Measurements from ENCODE around the gene LPGAT1.
A peak's percentile ranks its signal among the peaks of the same experiment; 100 is the strongest.
"Not testable (repeated sequence)": the region's sequence is repeated elsewhere in the genome, so short reads cannot be mapped to it uniquely, and the experiment has no call there.

LPGAT1 gene

DNA sequence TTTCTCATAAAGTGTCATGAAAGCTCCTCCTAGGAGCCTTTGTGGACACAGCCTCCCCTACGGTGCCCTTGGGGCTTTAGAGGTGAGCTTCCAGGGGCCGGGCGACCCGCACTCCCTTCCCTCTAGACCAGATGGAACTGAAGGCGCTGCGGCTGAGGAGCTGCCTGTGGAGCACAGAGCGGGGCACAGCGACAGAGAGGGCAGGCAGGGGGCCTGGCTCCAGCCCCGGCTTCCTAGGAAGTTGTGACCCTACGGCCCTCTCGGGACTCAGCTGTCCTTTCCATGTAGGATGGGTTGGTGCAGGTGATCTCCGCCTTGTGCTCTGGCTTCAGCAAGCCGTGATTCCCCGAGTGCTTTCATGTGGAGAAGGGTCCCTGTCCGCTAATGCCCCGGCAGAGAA, 131.5 kb downstream of the LPGAT1 start:
- no peak for DNase-seq

DNA sequence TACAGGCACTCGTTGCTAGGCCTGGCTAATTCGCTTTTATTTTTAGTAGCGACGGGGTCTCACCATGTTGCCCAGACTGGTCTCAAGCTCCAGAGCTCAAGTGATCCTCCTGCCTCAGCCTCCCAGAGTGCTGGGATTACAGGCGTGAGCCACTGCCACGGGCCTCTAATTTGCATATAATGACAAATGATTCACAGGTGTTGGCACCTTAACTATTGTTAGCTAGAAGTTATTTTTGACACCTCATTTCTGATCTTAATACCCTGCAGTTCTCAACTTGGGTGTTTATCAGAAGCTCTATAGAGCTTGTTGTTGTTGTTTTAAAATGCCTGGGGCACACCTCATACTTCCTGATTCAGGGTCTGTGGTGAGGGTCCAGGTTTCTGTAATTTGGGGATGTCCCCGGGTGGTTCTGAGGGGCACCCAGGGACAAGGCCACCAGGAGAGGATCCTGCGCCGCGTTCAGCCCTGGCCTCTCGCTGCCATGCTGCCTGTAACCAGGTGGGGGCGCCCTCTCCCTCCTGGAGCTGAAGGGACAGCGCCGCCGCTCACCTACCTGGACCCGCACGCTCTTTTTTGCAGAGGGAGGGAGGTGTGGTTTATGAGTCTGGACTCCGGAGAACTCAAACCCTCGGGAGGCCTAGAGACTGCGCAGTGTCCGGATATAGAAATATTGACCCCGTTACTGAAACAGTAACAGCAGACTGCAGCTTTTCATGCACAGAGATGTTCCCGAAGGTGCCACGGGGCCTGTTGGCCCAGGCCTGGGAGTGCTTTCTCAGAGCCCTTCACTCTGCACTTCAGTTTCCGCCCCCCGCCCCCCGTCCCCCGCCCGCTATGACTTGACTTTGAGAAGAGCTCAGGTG, 132.2 kb downstream of the LPGAT1 start:
- DNase-seq = peak; percentile 84

DNA sequence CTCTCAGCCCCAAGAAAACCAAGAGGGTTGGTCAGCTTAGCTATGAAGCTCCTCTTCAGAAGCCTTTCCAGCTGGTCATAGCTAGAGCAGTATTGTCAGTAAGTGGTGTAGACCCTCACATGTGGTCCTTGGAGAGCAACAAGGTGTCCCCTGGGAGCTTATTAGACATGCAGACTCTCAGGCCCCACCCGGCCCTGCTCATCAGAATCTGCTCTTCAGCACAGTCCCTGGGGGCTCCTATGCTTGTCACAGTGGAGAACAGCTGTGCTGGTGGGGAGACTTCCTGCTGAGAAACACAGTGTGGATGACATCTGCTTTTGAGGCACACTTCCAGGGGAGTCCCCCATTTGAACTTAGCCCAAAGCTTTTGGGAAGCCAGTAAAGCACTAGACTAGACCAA, 133.2 kb downstream of the LPGAT1 start:
- DNase-seq = no peak

DNA sequence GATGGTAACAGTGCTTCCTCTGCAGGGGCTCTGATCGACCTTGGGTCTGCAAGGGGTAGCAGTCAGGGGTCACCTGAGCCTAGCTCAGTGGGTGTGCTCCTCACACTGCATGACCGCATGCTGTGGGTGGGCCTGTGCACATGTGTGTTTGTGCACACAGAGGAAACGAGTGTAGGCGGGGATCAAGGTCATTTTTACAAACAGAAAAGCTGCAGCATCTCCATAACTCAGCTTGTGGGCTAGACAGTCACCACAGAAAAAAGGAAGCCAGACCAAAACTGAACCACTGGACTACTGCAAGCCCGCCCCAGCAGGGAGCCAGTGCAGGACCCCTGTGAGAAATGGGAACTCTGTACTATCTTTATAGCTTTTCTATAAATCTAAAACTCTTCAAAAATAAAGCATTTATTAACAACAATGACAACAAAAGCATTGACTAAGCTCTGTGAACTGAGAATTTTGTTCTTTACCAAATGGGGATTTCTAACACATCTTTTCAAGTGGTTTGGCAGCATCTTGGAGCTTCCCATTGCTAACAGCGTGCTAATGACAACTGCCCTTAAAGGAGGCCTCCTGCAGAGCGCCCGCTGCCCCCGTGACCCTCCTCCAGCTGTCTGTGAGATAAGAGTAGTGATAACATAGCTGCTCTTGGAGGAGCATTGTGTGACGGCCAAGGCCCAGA, 135.3 kb downstream of the LPGAT1 start:
- no peak for DNase-seq

DNA sequence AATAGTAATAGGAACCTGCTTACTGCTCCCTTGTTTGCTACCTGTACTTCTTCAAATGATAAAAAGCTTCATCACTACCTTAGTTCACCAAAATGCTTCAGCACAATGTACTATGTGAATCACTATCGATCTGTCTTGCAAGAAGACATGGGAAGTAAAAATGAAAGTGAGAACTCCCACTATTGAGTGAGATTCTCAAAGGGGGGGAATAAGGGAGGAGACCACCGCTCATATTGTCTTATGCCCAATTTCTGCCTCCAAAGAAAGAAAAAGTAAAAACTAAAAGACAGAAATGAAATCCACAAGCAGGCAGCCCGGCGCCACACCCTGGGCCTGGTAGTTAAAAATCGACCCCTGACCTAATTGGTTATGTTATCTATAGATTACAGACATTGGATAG, 136.7 kb downstream of the LPGAT1 start:
- DNase-seq = not testable (repeated sequence)

Measured in CD4-positive, alpha-beta T cell treated with Interleukin-17A for 4 hours (primary cell).